Hepatocyte (in vitro differentiated cells): ENCODE measurements around the gene TIGAR.

Experiments
- CTCF ChIP-seq: fragments of 200-600 bp; sonication (generic); IDR thresholded peaks from 2 replicates; pipeline ENCODE4 v1.5.1; 2016; ENCODE audit warnings: antibody characterized with exemption, mild to moderate bottlenecking; ENCODE audit not compliant: poor library complexity
- EZH2 ChIP-seq: fragments of 200-600 bp; sonication (generic); IDR thresholded peaks from 2 replicates; pipeline ENCODE4 v1.6.1; 2016; ENCODE audit warnings: antibody characterized with exemption, mild to moderate bottlenecking, borderline replicate concordance

GRCh38 chr12:4378772-4379171, 57.8 kb downstream of the TIGAR start:
- no peak for TF ChIP-seq CTCF
- no peak for TF ChIP-seq EZH2
